KG1 (cell line): ENCODE data around the gene ALOX15B.
"Not testable (repeated sequence)": the region's sequence is repeated elsewhere in the genome, so short reads cannot be mapped to it uniquely, and the experiment has no call there.

Experiments used
- DNase-seq: peaks from one replicate; lab custom pipeline; 2025; lab: John Stamatoyannopoulos, UW

ALOX15B gene

GRCh38 chr17:8062807-8063483 lies 24.1 kb downstream of the ALOX15B start:
- no peak for DNase-seq

DNA sequence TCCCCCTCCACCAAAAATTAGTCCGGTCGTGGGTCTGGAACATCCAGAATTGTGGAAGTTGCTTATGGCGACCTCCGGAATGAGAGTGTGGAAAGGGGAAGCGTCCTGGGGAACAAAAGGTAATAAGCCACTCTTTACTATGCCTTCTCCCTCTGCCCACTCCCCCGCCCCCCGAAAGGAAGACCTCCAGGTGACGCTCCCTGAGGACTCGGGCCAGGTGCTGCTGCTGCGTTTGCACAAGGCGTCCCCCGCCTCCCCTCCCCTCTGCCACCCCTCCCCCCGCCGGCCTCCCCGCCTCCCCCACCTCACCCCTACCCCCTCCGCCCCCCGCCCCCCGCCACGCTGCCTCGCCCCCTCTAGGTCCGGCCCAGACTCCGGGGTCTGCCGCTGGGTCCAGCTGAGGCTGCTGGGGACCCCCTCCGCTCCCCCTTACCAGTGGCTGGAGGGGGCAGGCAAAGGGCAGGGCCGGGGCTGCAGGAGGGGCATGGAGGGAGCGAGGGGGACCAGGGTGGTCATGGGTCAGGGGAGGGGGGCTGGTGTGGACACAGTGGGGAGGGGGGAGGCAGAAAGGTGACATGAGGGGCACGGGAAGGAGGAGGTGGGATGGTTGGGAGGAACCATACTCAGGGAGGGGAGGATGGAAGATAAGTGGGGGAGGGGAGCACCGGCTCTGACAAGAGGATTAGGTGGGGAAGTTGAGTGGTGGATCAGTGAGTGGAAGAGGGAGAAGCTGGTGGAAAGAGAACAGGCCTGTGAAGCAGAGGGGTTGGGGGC lies 25.1 kb downstream of the ALOX15B start:
- DNase-seq = no peak

DNA sequence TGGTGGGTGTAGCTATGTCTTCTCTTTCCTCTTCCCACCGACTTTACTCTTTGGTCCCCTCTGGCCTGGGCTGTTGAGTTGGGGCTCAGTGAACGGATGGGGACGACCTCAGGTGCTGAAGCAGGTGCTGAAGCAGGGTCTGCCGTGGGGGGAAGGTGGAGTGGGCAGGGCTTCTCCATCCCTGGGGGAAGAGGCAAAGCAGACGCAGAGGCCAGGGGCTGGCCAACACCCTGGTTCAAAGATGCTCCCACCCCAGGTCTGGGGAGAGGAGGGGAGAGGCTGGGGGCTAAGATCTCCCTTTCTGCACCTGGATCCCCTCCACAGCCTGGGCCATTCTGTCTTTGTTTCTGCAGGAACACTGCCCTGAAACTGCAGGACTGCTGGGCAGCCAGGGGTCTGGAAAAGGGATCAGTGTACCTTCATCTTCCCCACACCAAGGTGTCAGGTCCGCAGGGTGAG lies 25.7 kb downstream of the ALOX15B start:
- DNase-seq = no peak

DNA sequence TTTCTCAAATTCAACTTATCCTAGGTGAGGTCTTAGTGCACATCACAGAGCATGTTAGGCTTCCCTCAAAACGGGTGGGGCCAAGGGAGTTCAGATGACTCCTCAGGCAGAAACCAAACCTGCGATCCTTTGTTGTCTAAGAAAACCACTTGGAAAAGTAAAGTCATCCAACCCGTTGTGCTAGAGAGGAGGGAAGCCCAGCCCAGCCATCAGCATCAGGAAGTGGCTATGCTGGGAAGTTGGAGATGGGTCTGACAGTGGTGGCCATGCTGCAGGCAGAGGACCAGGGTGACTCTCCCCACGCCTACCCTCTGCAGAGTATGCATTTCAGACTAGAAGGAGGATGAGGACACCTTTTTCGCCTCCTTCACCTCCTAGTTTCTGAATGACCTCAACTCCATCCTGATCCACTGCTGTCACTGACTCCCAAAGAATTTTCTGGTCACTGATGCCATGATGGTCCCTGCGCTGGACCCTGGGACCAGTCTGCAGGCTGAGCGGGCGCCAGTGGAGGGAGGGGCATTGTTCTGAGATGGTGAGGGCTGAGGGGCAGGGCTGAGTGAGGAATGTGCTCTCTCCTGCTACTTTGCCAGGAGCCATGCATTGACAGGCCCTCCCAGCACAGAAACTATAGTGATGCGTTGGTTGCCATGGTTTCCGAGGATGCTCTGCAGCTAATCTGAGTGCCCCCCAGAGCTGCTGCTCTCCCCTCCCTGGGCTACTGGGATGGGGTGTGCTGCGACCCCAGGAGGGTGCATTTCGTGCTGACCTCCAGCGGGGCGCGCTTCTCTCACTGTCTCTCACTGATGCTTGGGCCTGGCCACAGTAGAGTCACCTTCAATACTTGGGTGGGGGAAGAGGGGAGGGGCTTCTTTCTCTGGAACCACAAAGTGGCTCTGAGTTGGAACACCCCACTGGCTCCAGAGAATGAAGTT lies 28.2 kb downstream of the ALOX15B start:
- no peak for DNase-seq

DNA sequence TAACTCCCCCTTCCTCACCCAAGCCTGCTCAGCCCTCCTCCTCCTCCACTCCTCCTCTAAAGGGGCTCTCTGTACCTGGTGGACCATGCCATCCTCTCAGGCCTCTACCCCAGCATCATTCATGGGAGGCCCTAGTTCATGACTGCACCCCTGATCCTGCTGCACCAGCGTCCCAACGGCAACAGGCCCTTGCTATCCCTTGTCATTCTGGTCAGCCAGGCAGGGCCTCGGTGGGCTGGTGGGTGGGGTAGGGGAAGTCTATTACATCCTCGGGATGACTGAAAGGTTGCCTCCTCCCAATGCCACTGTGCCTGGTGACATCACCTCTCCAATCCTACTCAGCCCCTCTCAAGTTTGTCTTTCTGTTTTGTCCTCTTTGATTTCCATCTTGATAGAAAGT lies 28.9 kb downstream of the ALOX15B start:
- DNase-seq = no peak

DNA sequence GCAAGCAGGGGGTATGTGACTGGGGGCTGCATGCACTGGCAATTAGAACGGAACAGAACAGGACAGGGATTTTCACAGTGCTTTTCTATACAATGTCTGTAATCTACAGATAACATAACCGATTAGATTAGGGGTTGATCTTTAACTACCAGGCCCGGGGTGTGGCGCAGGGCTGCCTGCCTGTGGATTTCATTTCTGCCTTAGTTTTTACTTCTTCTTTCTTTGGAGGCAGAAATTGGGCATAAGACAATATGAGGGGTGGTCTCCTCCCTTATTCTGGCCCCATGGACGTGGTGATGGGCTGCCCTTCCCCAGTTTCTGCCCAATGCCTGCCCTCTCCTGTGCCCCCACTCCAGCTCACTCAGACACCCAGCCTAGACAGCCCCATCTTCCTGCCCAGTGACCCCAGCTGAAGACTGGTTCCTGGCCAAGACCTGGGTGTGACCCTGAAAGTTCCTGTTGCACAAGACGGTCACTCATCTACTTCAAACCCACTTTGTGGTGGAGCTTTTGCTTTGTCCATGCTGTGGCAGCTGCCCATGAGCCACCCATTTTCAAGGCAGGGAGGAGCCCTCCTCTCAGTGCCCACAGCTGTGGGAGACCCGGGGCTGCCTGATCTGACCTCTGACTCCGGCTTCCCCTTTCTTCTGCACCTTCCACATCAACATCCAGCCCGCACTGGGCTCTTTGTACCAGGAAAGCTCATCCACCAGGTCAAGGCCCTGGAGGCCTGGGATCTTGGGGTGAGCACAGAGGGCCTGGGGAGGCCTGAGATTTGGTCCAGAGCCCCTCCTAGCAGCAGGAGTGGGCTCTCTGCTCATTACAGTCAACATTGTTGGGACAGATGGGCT lies 30.1 kb downstream of the ALOX15B start:
- no peak for DNase-seq

DNA sequence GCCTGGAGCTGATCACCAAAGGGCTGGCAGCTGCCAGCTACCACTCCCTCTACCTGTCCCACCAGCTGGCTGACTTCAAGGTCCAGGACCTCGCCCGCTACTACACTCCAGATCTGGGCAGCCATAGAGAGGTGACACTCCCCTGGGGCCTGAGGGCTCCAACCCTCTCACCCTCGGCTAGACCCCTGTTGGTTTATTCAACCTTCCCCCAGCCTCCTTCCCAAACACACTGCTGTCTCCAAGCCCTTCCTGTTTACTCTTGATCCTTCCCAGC lies 30.7 kb downstream of the ALOX15B start:
- DNase-seq = no peak

- no peak for DNase-seq
Measured at GRCh38 chr17:8071496-8071895, 32.6 kb downstream of the ALOX15B start.

- no peak for DNase-seq
Measured at GRCh38 chr17:8072341-8072728, 33.5 kb downstream of the ALOX15B start.

- no peak for DNase-seq
Measured at GRCh38 chr17:8072729-8073461, 34.0 kb downstream of the ALOX15B start.

- DNase-seq = peak; percentile 19
Measured at GRCh38 chr17:8073627-8074484, 35.0 kb downstream of the ALOX15B start.

DNA sequence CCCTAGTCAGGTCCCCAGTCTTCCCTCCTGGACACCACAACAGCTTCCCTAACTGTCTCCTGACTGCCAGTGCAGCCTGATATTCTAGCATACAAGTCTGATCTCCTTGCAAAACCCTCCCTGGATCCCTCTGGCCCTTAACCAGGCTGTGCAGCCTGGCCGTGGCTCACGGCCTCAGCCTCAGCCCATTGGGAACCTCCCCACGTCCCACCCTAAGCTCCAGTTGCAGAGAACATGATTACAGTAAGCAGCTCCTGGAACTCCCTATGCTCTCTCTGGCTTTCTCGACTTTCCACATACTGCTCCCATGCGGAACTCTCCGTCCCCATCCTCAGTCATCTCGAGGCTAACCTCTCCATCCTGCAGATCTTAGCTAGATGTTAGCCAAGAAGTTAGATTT lies 35.7 kb downstream of the ALOX15B start:
- DNase-seq = no peak

DNA sequence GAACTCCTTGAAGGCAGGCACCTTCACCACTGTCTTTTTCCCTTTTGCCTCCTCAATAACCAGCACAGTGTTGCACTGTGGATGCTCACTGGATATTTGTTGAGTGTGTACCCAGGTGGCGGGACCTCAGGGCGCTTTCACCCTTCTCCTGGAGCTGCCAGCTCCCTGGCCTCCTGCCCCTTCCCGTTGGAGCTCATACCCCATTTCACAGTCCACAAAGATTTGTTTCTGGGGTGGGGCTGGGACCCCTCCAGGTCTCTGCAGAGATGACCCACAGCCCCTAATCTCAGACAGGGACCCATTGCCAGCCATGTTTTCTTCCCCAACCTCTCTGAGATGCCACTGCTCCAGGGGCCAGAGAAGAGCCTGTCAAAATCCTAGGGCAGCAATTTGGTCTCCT lies 36.2 kb downstream of the ALOX15B start:
- no peak for DNase-seq

GRCh38 chr17:8075574-8076342 lies 36.9 kb downstream of the ALOX15B start:
- DNase-seq = no peak

DNA sequence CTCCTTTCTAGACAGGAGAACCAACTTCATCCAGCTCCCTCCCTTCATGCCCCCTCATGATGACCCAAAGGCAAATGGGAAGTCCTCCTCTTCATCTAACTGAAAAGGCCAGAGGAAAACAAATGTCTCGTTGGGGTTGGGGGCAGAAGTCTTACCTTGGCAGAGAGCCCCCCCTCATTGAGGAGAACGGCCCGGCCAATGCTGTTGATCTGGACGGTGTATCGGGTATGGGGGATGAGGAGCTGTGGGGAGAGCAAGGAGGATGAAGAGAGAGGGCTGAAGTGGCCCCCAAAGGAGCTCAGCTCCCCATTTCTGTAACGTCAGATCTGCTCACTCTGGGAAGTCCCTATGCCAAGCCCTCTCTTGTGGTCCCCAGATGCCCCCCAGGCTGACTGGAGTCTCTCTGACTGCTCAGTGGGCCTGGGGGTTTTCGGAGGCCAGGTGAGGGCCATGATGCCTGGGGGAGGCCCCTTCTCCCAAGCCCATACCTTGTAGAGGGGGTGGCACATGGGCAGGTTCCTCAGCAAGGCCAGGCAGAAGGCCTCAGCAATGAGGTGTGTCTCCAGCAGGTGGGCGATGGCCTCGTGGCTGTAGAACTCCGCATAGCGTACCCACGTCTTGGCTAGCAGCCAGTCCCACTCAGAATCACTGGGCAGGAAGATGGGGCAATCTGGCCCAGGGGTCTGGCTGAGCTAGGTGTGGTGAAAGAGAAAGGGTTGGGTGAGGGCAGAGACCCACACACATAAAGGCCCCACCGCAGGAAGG lies 37.8 kb downstream of the ALOX15B start:
- DNase-seq = no peak

- DNase-seq = not testable (repeated sequence)
Measured at GRCh38 chr17:8077939-8078338, 39.1 kb downstream of the ALOX15B start.

- DNase-seq = peak; percentile 65
Measured at GRCh38 chr17:8079291-8080207, 40.7 kb downstream of the ALOX15B start.
